ENCODE results near the gene DFFA.

- no peak for TF ChIP-seq CTCF (conservative IDR thresholded peaks at IDR 0.05; ENCODE audit: low read length)
- no peak for TF ChIP-seq EZH2phosphoT487 (IDR thresholded peaks at IDR 0.05; ENCODE audit: borderline replicate concordance)
Observed at GRCh38 chr1:10520497-10520896, 48.2 kb upstream of the DFFA start.
